BE2C (cell line): ENCODE measurements around the gene ZNF503.
"Not testable (repeated sequence)": the region's sequence is repeated elsewhere in the genome, so short reads cannot be mapped to it uniquely, and the experiment has no call there.

Experiments
- DNase-seq: peaks from one replicate; pipeline ENCODE4 v3.0.0-alpha.2; 2020
- H3K27me3 ChIP-seq: fragments of 250-450 bp; sonication (Bioruptor Pico); 2 replicates; pipeline ENCODE4 v1.5.1; 2020; ENCODE audit warnings: mild to moderate bottlenecking
- H3K36me3 ChIP-seq: fragments of 250-450 bp; sonication (Bioruptor Pico); 2 replicates; pipeline ENCODE4 v1.5.1; 2020; ENCODE audit warnings: mild to moderate bottlenecking
- H3K4me1 ChIP-seq: fragments of 250-450 bp; sonication (Bioruptor Pico); 2 replicates; pipeline ENCODE4 v1.5.1; 2020
- H3K4me3 ChIP-seq: 2 replicates; pipeline ENCODE4 v1.5.1; 2011; ENCODE audit warnings: low read depth, low read length
- H3K9me3 ChIP-seq: fragments of 250-450 bp; sonication (Bioruptor Pico); 2 replicates; pipeline ENCODE4 v1.5.1; 2020
- TF ChIP-seq, protein P1 (sequence below): IDR thresholded peaks from 2 replicates; pipeline ENCODE4 v1.5.1; 2012; ENCODE audit warnings: mild to moderate bottlenecking, low read depth, low read length

Gene ZNF503

DNA sequence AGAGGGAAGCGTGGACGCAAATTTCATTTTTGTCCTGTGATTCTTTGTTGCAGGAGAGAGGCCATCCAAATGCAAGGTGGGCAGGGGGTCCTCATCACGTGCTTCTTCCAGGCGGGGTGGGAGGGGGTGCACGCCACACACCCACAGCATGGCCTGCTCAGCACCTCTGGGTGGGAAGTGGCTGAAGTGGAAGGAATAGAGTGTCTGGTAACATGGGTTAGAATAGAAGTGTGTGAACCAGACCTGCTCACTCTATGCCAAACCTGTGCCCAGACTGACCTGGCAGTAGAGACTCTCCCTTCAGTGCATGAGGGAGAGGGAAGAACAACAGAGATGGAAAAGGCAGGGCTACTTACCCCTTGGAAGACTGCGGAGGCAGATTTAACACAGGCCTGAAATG lies 21.7 kb downstream of the ZNF503 start:
- H3K4me3 ChIP-seq = no peak overlapping the region
- DNase-seq = no peak
- TF ChIP-seq, protein P1, sequence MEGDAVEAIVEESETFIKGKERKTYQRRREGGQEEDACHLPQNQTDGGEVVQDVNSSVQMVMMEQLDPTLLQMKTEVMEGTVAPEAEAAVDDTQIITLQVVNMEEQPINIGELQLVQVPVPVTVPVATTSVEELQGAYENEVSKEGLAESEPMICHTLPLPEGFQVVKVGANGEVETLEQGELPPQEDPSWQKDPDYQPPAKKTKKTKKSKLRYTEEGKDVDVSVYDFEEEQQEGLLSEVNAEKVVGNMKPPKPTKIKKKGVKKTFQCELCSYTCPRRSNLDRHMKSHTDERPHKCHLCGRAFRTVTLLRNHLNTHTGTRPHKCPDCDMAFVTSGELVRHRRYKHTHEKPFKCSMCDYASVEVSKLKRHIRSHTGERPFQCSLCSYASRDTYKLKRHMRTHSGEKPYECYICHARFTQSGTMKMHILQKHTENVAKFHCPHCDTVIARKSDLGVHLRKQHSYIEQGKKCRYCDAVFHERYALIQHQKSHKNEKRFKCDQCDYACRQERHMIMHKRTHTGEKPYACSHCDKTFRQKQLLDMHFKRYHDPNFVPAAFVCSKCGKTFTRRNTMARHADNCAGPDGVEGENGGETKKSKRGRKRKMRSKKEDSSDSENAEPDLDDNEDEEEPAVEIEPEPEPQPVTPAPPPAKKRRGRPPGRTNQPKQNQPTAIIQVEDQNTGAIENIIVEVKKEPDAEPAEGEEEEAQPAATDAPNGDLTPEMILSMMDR = no peak
- no peaks in the 10 kb centered on the region for H3K4me1 ChIP-seq
- no peaks in the 10 kb centered on the region for H3K27me3 ChIP-seq
- H3K36me3 ChIP-seq = no peaks in the 10 kb centered on the region
- H3K9me3 ChIP-seq = no peaks in the 10 kb centered on the region

- no peaks in the 10 kb centered on the region for H3K4me1 ChIP-seq
- TF ChIP-seq, protein P1 = no peak
- no peak for DNase-seq
- H3K27me3 ChIP-seq = no peaks in the 10 kb centered on the region
- H3K36me3 ChIP-seq = no peaks in the 10 kb centered on the region
- H3K4me3 ChIP-seq = no peak overlapping the region
- no peaks in the 10 kb centered on the region for H3K9me3 ChIP-seq
These were observed 22.3 kb downstream of the ZNF503 start for GRCh38 chr10:75379212-75379724.

DNA sequence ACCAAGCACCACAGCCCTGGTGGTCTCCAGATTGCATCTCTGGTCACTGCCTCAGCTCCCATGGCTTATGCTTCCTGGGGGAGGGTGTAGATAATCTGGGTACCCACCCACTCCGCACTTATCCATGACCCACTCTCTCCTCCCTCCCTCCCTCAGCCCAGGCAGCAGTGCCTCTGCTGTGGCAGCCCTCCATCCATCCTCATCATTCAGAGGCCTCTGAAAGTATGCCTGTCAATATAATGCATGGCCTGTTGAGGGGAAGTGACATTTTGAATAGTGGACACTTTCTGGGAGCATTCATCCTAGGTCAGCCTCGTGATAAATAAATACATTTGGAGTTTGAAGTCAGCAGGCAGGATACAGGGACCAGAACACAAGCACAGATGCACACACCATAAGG lies 23.2 kb downstream of the ZNF503 start:
- TF ChIP-seq, protein P1 = no peak
- Histone ChIP-seq H3K27me3 (no peaks in the 10 kb centered on the region), H3K4me1 (no peaks in the 10 kb centered on the region), H3K36me3 (no peaks in the 10 kb centered on the region), H3K9me3 (no peaks in the 10 kb centered on the region), H3K4me3 (no peak overlapping the region)
- DNase-seq = no peak

DNA sequence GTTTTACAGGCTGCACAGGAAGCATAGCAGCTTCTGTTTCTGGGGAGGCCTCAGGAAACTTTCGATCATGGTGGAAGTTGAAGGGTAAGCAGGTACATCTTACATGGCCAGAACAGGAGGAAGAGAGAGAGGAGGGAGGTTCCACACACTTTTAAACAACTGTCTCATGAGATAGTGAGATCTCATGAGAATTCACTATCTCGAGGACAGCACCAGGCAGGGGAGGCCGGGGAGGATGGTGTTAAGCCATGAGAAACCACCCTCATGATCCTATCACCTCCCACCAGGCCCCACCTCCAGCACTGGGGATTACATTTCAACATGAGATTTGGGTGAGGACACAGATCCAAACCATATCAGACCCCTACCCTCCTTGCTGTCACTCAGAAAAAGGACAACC lies 23.7 kb downstream of the ZNF503 start:
- no peaks in the 10 kb centered on the region for H3K9me3 ChIP-seq
- no peaks in the 10 kb centered on the region for H3K27me3 ChIP-seq
- no peak for DNase-seq

GRCh38 chr10:75375838-75376237 lies 25.7 kb downstream of the ZNF503 start:
- Histone ChIP-seq H3K4me3 (no peak overlapping the region), H3K4me1 (no peaks in the 10 kb centered on the region), H3K27me3 (no peaks in the 10 kb centered on the region), H3K9me3 (no peaks in the 10 kb centered on the region), H3K36me3 (no peaks in the 10 kb centered on the region)
- TF ChIP-seq, protein P1 = no peak
- DNase-seq = no peak

More for the DNA sequence above, 23.7 kb downstream of the ZNF503 start:
- Histone ChIP-seq H3K36me3 (no peaks in the 10 kb centered on the region), H3K4me3 (no peak overlapping the region), H3K4me1 (no peaks in the 10 kb centered on the region)
- TF ChIP-seq, protein P1 = no peak

GRCh38 chr10:75371010-75371409 lies 30.6 kb downstream of the ZNF503 start:
- TF ChIP-seq, protein P1 = no peak
- H3K36me3 ChIP-seq = no peaks in the 10 kb centered on the region
- H3K9me3 ChIP-seq = no peaks in the 10 kb centered on the region
- no peak overlapping the region for H3K4me3 ChIP-seq
- no peak for DNase-seq
- no peaks in the 10 kb centered on the region for H3K4me1 ChIP-seq
- no peaks in the 10 kb centered on the region for H3K27me3 ChIP-seq

DNA sequence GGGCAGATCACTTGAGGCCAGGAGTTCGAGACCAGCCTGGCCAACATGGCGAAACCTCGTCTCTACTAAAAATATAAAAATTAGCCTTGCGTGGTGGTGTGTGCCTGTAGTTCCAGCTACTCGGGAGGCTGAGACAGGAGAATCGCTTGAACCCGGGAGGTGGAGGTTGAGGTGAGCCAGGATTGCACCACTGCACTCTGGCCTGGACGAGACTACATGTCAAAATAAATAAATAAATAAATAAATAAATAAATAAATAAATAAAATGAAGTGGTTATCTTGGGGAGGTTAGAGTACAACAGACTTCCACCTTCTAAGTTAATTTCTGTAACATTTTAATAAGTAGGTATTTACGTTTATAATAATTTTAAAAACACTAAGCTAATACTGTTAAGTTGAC lies 31.7 kb downstream of the ZNF503 start:
- not testable (repeated sequence) for DNase-seq, H3K9me3 ChIP-seq, H3K4me1 ChIP-seq, H3K36me3 ChIP-seq, H3K4me3 ChIP-seq, H3K27me3 ChIP-seq
